Measurements from ENCODE around the gene EID3. TPM values are rescaled to one million over a fixed set of nuclear protein-coding genes. Genes with fewer than 3 reads are reported as not detected.
A peak's percentile ranks its signal among the peaks of the same experiment; 100 is the strongest.

The EID3 gene
- total and polyA plus RNA-seq, 2 donors (not counting 1 experiment from before 2014, with no cell fraction given), result 2.3 to 18.0 TPM

DNA sequence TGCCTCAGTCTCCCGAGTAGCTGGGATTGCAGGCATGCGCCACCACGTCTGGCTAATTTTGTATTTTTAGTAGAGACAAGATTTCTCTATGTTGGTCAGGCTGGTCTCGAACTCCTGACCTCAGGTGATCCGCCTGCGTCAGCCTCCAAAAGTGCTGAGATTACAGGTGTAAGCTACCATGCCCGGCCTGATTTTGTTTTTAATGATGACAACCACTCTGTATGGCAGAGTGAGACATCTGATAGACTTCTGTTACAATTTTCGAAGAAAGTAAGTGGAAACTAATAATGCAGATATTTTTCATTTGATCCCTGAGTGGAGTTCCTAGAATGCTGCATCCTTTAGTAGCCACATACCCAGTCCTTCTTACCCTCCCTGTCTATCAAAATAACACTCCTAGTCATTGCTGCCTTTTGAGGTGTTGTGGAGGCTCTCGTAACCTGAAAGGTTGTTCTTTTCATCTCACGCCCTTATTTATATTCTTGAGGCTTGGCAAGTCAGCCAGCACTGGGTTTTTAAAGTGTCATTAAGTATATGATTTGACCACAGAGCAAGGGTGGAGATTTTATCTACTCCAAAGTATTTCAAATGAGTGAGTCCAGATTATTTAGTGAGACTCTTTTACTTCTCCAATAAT lies 5.9 kb upstream of the EID3 start:
- no peak overlapping the region for H3K27ac ChIP-seq (ENCODE audit: insufficient read depth, low read length)
- TF ChIP-seq, protein P1, sequence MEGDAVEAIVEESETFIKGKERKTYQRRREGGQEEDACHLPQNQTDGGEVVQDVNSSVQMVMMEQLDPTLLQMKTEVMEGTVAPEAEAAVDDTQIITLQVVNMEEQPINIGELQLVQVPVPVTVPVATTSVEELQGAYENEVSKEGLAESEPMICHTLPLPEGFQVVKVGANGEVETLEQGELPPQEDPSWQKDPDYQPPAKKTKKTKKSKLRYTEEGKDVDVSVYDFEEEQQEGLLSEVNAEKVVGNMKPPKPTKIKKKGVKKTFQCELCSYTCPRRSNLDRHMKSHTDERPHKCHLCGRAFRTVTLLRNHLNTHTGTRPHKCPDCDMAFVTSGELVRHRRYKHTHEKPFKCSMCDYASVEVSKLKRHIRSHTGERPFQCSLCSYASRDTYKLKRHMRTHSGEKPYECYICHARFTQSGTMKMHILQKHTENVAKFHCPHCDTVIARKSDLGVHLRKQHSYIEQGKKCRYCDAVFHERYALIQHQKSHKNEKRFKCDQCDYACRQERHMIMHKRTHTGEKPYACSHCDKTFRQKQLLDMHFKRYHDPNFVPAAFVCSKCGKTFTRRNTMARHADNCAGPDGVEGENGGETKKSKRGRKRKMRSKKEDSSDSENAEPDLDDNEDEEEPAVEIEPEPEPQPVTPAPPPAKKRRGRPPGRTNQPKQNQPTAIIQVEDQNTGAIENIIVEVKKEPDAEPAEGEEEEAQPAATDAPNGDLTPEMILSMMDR (conservative IDR thresholded peaks at IDR 0.05 in 1 of 2, IDR thresholded peaks at IDR 0.05 in 1 of 2; ENCODE audit: low read depth in 1 of 2, low read length in 2 of 2), result no peak
- no peak for TF ChIP-seq EZH2 (IDR thresholded peaks at IDR 0.05; ENCODE audit: low read length, missing control alignments)
- H3K9ac ChIP-seq (ENCODE audit: insufficient read depth, low read length), result no peak overlapping the region
- H4K20me1 ChIP-seq (ENCODE audit: control insufficient read depth, extremely low read depth, insufficient read depth, low read length), result peaks cover 7% of the 10 kb centered on the region
- H3K4me3 ChIP-seq (replicated peaks in 1 of 4; ENCODE audit: control extremely low read depth in 1 of 4, insufficient read depth in 1 of 4, low read depth in 3 of 4, low read length in 4 of 4), result peak overlapping the region in 1 of 4 experiments; percentile 23
- H3K79me2 ChIP-seq (ENCODE audit: control insufficient read depth, insufficient read depth, low read length), result peaks cover 97% of the 10 kb centered on the region
- peaks cover 7% of the 10 kb centered on the region for H3K4me1 ChIP-seq (ENCODE audit: control insufficient read depth, extremely low read depth, insufficient read depth, low read length)
- DNase-seq (ENCODE audit: low read depth in 2 of 2), result peak in 1 of 2 donors; percentile 55
- no peak overlapping the region for H3K4me2 ChIP-seq (ENCODE audit: extremely low read depth, insufficient read depth, low read length)
- no peak overlapping the region for H2AFZ ChIP-seq (ENCODE audit: low read length)
- no peaks in the 10 kb centered on the region for H3K9me3 ChIP-seq (ENCODE audit: control insufficient read depth, insufficient read depth, low read depth, low read length)
- H3K36me3 ChIP-seq (ENCODE audit: control insufficient read depth, insufficient read depth, low read length), result peaks cover 23% of the 10 kb centered on the region
- H3K27me3 ChIP-seq (ENCODE audit: control insufficient read depth, insufficient read depth, low read length), result no peaks in the 10 kb centered on the region

DNA sequence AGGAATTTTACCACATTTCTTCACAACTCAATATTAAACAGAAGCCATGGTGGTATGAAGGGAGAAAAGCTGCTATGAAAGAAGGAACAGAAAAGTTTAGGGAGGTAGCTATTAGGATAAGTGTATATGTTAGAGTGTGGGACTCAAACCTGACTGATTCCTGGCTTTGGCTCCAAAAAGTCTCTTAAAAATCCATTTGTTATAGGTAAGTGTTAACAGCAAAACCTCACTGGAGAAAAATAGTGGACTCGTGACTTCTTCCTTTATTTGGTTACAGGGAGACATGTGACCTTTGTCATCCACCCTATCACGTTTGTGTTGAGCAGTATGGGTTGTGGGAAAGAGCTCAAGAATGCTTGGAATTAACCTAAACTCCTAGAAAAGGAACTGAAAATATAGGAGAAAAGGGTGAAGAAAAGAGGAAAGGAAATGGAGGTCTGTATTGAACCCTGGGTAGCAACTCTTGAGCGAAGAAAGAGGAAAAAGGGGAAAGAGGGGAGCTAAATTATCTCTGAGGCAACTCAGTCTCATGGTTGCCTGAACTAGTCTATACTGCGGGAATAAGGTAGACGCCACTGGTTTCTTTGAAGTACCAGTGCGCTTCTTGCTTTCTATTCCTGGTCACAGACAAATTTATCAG lies 3.6 kb upstream of the EID3 start:
- Histone ChIP-seq H3K9ac (ENCODE audit: insufficient read depth, low read length) (no peak overlapping the region), H3K27me3 (ENCODE audit: control insufficient read depth, insufficient read depth, low read length) (no peaks in the 10 kb centered on the region), H3K79me2 (ENCODE audit: control insufficient read depth, insufficient read depth, low read length) (peaks cover 97% of the 10 kb centered on the region), H2AFZ (ENCODE audit: low read length) (no peak overlapping the region), H3K4me2 (ENCODE audit: extremely low read depth, insufficient read depth, low read length) (no peak overlapping the region), H4K20me1 (ENCODE audit: control insufficient read depth, extremely low read depth, insufficient read depth, low read length) (peaks cover 4% of the 10 kb centered on the region), H3K36me3 (ENCODE audit: control insufficient read depth, insufficient read depth, low read length) (peaks cover 10% of the 10 kb centered on the region), H3K27ac (ENCODE audit: insufficient read depth, low read length) (no peak overlapping the region), H3K4me3 (replicated peaks in 1 of 4; ENCODE audit: control extremely low read depth in 1 of 4, insufficient read depth in 1 of 4, low read depth in 3 of 4, low read length in 4 of 4) (no peak overlapping the region), H3K4me1 (ENCODE audit: control insufficient read depth, extremely low read depth, insufficient read depth, low read length) (peaks cover 5% of the 10 kb centered on the region), H3K9me3 (ENCODE audit: control insufficient read depth, insufficient read depth, low read depth, low read length) (no peaks in the 10 kb centered on the region)
- peak in 1 of 2 donors; percentile 23 for DNase-seq (ENCODE audit: low read depth in 2 of 2)
- TF ChIP-seq, protein P1 (conservative IDR thresholded peaks at IDR 0.05 in 1 of 2, IDR thresholded peaks at IDR 0.05 in 1 of 2; ENCODE audit: low read depth in 1 of 2, low read length in 2 of 2), result no peak
- no peak for TF ChIP-seq EZH2 (IDR thresholded peaks at IDR 0.05; ENCODE audit: low read length, missing control alignments)

GRCh38 chr12:104304261-104305009 lies 896 bp downstream of the EID3 start:
- H3K4me2 ChIP-seq (ENCODE audit: extremely low read depth, insufficient read depth, low read length), result peak overlapping the region; percentile 85
- H3K4me1 ChIP-seq (ENCODE audit: control insufficient read depth, extremely low read depth, insufficient read depth, low read length), result peaks cover 11% of the 10 kb centered on the region
- no peak for TF ChIP-seq EZH2 (IDR thresholded peaks at IDR 0.05; ENCODE audit: low read length, missing control alignments)
- TF ChIP-seq, protein P1 (conservative IDR thresholded peaks at IDR 0.05 in 1 of 2, IDR thresholded peaks at IDR 0.05 in 1 of 2; ENCODE audit: low read depth in 1 of 2, low read length in 2 of 2), result no peak
- peak overlapping the region; percentile 81 for H3K27ac ChIP-seq (ENCODE audit: insufficient read depth, low read length)
- H3K36me3 ChIP-seq (ENCODE audit: control insufficient read depth, insufficient read depth, low read length), result no peaks in the 10 kb centered on the region
- H3K9ac ChIP-seq (ENCODE audit: insufficient read depth, low read length), result peak overlapping the region; percentile 60
- peak in 1 of 2 donors; percentile 25 for DNase-seq (ENCODE audit: low read depth in 2 of 2)
- H2AFZ ChIP-seq (ENCODE audit: low read length), result no peak overlapping the region
- H3K4me3 ChIP-seq (replicated peaks in 1 of 4; ENCODE audit: control extremely low read depth in 1 of 4, insufficient read depth in 1 of 4, low read depth in 3 of 4, low read length in 4 of 4), result peak overlapping the region; percentile 27 to 59 (median 52)
- H3K9me3 ChIP-seq (ENCODE audit: control insufficient read depth, insufficient read depth, low read depth, low read length), result no peaks in the 10 kb centered on the region
- peaks cover 95% of the 10 kb centered on the region for H3K79me2 ChIP-seq (ENCODE audit: control insufficient read depth, insufficient read depth, low read length)
- H3K27me3 ChIP-seq (ENCODE audit: control insufficient read depth, insufficient read depth, low read length), result no peaks in the 10 kb centered on the region
- H4K20me1 ChIP-seq (ENCODE audit: control insufficient read depth, extremely low read depth, insufficient read depth, low read length), result peaks cover 18% of the 10 kb centered on the region

Data from fibroblast of lung (primary cell).